ENCODE results near the gene CCDC17. TPM values are rescaled to one million over a fixed set of nuclear protein-coding genes. Genes with fewer than 3 reads are reported as not detected.
"Not testable (repeated sequence)": the region's sequence is repeated elsewhere in the genome, so short reads cannot be mapped to it uniquely, and the experiment has no call there.

Gene CCDC17
- total RNA-seq, 4 donors from 2014 or later = 1.4 to 2.1 (median 1.7) TPM

DNA sequence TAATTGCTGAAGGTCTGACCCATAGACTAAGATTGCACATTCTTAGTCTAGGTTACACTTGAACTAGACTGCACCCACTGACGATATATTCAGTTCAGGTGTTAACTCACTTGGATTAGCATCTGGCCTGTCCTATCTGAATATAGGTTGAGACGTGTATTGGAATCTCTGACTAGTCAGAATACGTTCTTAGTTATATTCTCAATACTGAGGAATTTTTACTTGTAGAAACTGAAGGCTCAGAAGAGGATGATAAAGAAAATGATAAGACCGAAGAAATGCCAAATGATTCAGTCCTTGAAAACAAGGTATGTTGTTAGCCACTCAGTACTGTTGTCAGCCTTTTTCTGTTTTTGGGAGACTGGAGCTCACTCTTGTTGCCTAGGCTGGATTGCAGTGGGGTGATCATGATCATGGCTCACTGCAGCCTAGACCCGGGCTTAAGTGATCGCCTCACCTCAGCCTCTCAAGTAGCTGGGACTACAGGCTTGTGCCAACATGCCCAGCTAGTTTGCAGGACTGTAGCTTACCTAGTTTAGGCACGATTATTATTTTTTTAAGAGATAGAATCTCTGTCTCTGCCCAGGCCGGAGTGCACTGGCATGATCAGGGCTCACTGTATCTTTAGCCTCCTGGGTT is 10.8 kb downstream of the CCDC17 start:
- intact Hi-C loops (cut with DNase I; ENCODE audit: low total_unique reads) = no loop called here
- no peak for TF ChIP-seq POLR2A (IDR thresholded peaks at IDR 0.05)
- TF ChIP-seq, protein P1, sequence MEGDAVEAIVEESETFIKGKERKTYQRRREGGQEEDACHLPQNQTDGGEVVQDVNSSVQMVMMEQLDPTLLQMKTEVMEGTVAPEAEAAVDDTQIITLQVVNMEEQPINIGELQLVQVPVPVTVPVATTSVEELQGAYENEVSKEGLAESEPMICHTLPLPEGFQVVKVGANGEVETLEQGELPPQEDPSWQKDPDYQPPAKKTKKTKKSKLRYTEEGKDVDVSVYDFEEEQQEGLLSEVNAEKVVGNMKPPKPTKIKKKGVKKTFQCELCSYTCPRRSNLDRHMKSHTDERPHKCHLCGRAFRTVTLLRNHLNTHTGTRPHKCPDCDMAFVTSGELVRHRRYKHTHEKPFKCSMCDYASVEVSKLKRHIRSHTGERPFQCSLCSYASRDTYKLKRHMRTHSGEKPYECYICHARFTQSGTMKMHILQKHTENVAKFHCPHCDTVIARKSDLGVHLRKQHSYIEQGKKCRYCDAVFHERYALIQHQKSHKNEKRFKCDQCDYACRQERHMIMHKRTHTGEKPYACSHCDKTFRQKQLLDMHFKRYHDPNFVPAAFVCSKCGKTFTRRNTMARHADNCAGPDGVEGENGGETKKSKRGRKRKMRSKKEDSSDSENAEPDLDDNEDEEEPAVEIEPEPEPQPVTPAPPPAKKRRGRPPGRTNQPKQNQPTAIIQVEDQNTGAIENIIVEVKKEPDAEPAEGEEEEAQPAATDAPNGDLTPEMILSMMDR (IDR thresholded peaks at IDR 0.05) = no peak
- 49 to 63% methylated on average over 8 of the region's 8 CpGs for WGBS, 2 donors
- no peak for DNase-seq (ENCODE audit: low spot score in 2 of 2)
- H3K4me3 ChIP-seq (ENCODE audit: low read depth, poor library complexity, severe bottlenecking) = no peak overlapping the region

DNA sequence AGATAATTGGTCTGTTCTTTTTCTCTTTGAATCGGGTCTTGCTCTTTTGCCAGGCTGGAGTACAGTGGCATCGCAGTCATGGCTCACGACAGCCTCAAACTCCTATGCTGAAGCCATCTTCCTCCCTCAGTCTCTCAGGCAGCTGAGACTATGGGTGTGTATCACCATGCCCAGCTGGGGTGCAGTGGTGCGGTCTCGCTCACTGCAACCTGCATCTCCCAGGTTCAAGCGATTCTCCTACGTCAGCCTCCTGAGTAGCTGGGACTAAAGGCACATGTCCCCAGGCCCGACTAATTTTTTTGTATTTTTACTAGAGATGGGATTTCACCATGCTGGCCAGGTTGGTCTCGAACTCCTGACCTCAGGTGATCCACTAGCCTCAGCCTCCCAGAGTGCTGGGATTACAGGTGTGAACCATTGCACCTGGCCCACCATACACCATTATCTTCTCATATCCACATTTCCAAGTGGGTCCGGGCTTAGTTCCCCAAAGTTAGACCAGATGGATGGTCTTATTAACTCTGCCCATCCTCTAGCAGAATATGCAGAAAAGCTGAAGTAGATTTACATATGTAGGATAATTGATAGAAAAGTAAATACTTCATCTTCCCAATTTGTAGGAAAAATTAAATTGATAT is 13.1 kb downstream of the CCDC17 start:
- WGBS, 2 donors = 93 to 95% methylated on average over 10 of the region's 10 CpGs
- H3K4me3 ChIP-seq (ENCODE audit: low read depth, poor library complexity, severe bottlenecking) = no peak overlapping the region
- TF ChIP-seq, protein P1 (IDR thresholded peaks at IDR 0.05) = no peak
- TF ChIP-seq POLR2A (IDR thresholded peaks at IDR 0.05) = no peak
- intact Hi-C loops (cut with DNase I; ENCODE audit: low total_unique reads) = no loop called here
- no peak for DNase-seq (ENCODE audit: low spot score in 2 of 2)

DNA sequence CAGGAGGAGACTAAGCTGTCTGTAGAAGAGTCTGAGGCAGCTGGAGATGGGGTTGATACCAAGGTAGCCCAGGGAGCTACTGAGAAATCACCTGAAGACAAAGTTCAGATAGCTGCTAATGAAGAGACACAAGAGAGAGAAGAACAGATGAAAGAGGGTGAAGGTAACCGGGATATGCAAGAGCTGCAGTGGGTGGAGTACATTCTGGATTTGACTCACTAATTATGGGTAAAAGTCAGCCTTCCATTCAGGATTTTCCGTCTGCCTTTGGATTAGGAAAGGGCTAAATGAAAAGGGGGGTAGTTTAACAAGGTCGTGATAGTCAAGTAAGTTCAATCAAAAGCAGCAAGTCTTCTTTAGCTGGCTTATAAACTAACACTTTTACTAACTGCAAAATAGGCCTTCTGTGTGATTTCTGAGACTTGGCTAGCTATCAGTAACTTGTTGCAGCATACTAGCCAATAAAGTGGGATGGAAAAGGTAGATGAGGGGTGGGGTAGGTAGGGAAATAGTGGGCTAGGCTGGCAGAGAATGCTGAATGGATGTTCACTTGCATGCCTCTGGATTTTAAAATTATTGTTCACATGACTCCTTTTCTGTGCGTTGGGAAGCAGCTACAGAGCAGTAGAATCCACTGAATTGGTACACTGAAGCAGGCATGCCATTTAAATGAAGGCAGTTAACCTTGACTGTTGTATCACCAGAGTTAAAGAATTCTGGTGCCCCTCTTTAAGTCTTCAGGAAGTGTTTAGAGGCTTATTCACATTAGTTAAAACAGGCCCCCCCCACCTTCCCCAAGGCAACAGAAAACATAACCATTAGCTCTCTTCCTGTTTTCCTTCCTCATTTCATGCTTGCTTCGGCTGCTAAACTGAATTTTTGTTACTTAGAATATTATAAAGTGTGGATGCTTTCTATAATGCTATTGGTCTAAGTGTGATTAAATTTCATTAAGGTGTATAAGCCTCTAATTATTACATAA is 15.4 kb downstream of the CCDC17 start:
- DNase-seq (ENCODE audit: low spot score in 2 of 2) = no peak
- 62 to 68% methylated on average over 5 of the region's 5 CpGs for WGBS, 2 donors
- no peak for TF ChIP-seq POLR2A (IDR thresholded peaks at IDR 0.05)
- no peak overlapping the region for H3K4me3 ChIP-seq (ENCODE audit: low read depth, poor library complexity, severe bottlenecking)
- intact Hi-C loops (cut with DNase I; ENCODE audit: low total_unique reads) = no loop called here

DNA sequence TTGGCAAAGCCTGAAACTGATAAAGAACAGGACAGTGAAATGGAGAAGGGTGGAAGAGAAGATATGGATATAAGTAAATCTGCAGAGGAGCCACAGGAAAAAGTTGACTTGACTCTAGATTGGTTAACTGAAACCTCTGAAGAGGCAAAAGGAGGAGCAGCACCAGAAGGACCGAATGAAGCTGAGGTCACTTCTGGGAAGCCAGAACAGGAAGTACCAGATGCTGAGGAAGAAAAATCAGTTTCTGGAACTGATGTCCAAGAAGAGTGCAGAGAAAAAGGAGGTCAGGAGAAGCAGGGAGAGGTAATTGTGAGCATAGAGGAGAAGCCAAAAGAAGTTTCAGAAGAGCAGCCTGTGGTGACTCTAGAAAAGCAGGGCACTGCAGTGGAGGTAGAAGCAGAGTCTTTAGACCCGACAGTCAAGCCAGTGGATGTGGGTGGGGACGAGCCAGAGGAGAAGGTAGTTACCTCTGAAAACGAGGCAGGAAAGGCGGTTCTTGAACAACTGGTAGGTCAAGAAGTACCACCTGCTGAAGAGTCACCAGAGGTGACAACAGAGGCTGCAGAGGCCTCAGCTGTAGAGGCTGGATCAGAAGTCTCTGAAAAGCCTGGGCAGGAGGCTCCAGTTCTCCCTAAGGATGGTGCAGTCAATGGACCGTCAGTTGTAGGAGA is 16.3 kb downstream of the CCDC17 start:
- DNase-seq (ENCODE audit: low spot score in 2 of 2) = no peak
- no peak overlapping the region for H3K4me3 ChIP-seq (ENCODE audit: low read depth, poor library complexity, severe bottlenecking)
- TF ChIP-seq, protein P1 (IDR thresholded peaks at IDR 0.05) = no peak
- TF ChIP-seq POLR2A (IDR thresholded peaks at IDR 0.05) = no peak
- 62 to 79% methylated on average over 6 of the region's 6 CpGs for WGBS, 2 donors
- intact Hi-C loops (cut with DNase I; ENCODE audit: low total_unique reads) = no loop called here

DNA sequence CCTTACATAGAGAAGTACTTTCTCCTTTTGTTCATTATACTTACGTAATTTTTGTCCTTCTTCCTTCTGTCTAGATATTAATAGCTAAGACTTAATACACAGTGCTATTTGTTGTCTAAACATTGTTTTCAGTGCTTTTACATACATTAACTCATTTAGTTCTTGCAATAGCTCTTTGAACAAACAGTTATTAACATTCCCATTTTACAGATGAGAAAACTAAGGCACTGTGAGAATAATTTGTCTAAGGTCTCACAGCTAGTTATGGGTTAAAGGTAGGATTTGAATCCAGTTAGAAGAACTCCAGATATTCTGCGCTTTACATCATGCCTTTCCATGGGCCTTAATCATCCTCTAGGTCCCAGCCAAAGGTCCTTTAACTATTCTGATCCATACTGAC is 19.6 kb downstream of the CCDC17 start:
- whole genome bisulfite sequencing, 2 donors = 90% methylated on average over 2 of the region's 2 CpGs
- H3K4me3 ChIP-seq (ENCODE audit: low read depth, poor library complexity, severe bottlenecking) = no peak overlapping the region
- intact Hi-C loops (cut with DNase I; ENCODE audit: low total_unique reads) = no loop called here
- no peak for DNase-seq (ENCODE audit: low spot score in 2 of 2)
- no peak for TF ChIP-seq POLR2A (IDR thresholded peaks at IDR 0.05)
- TF ChIP-seq, protein P1 (IDR thresholded peaks at IDR 0.05) = no peak

DNA sequence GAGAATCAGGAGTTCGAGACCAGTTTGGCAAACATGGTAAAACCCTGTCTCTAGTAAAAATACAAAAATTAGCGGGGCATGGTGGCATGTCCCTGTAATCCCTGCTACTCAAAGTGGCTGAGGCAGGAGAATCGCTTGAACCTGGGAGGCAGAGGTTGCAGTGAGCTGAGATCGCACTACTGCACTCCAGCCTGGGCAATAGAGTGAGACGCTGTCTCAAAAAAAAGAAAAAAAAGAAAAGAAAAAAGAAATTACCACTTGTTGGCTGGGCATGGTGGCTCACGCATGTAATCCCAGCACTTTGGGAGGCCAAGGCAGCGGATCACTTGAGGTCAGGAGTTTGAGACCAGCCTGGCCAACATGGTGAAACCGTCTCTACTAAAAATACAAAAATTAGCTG is 27.1 kb downstream of the CCDC17 start:
- intact Hi-C loops (cut with DNase I; ENCODE audit: low total_unique reads); H3K4me3 ChIP-seq (ENCODE audit: low read depth, poor library complexity, severe bottlenecking): not testable (repeated sequence)
- 95 to 97% methylated on average over 8 of the region's 8 CpGs for WGBS, 2 donors
- peak in 1 of 2 donors; percentile 32 for DNase-seq (ENCODE audit: low spot score in 2 of 2)
